Nephron progenitor cell (in vitro differentiated cells): Measurements from ENCODE around the gene IGSF9B.

Experiments
- DNase-seq: peaks from one replicate; pipeline ENCODE4 v3.0.0; 2021
- H3K27ac Mint-ChIP-seq: 2 replicates; pipeline ENCODE4 v1.8.0; 2021; ENCODE audit warnings: mild to moderate bottlenecking, moderate library complexity, mixed read lengths
- H3K27me3 Mint-ChIP-seq: 2 replicates; pipeline ENCODE4 v1.8.0; 2021; ENCODE audit warnings: mild to moderate bottlenecking, low read depth, mixed read lengths; ENCODE audit not compliant: poor library complexity
- H3K36me3 Mint-ChIP-seq: 2 replicates; pipeline ENCODE4 v1.8.0; 2021; ENCODE audit warnings: low read depth, mixed read lengths
- H3K4me1 Mint-ChIP-seq: 2 replicates; pipeline ENCODE4 v1.8.0; 2021; ENCODE audit warnings: mixed read lengths
- H3K4me3 Mint-ChIP-seq: 2 replicates; pipeline ENCODE4 v1.8.0; 2021; ENCODE audit warnings: mild to moderate bottlenecking, moderate library complexity, mixed read lengths
- H3K9me3 Mint-ChIP-seq: 2 replicates; pipeline ENCODE4 v1.8.0; 2021; ENCODE audit warnings: mild to moderate bottlenecking, moderate library complexity, mixed read lengths
- CTCF ChIP-seq: fragments of 200-600 bp; sonication (generic); IDR thresholded peaks from 2 replicates; pipeline ENCODE4 v1.5.0; 2021; ENCODE audit warnings: antibody characterized with exemption

Gene IGSF9B

GRCh38 chr11:133955081-133955891, 1.5 kb downstream of the IGSF9B start:
- no peak for DNase-seq
- Mint-ChIP-seq H3K4me1 (peaks cover 64% of the 10 kb centered on the region), H3K4me3 (peak overlapping the region; percentile 83), H3K9me3 (no peaks in the 10 kb centered on the region), H3K36me3 (no peaks in the 10 kb centered on the region), H3K27ac (no peak overlapping the region), H3K27me3 (peaks cover 63% of the 10 kb centered on the region)
- TF ChIP-seq CTCF: no peak

GRCh38 chr11:133953999-133954398, 2.8 kb downstream of the IGSF9B start:
- H3K27ac Mint-ChIP-seq: no peak overlapping the region
- no peaks in the 10 kb centered on the region for H3K36me3 Mint-ChIP-seq
- H3K4me1 Mint-ChIP-seq: peaks cover 77% of the 10 kb centered on the region
- peak overlapping the region; percentile 83 for H3K4me3 Mint-ChIP-seq
- peaks cover 60% of the 10 kb centered on the region for H3K27me3 Mint-ChIP-seq
- DNase-seq: no peak
- no peaks in the 10 kb centered on the region for H3K9me3 Mint-ChIP-seq
- TF ChIP-seq CTCF: no peak

- Mint-ChIP-seq H3K4me3 (peak overlapping the region; percentile 83), H3K27ac (peak overlapping the region; percentile 5)
Observed at GRCh38 chr11:133953547-133953946, 3.2 kb downstream of the IGSF9B start.

GRCh38 chr11:133952199-133953190, 4.3 kb downstream of the IGSF9B start:
- Mint-ChIP-seq H3K36me3 (no peaks in the 10 kb centered on the region), H3K4me1 (peaks cover 86% of the 10 kb centered on the region), H3K9me3 (no peaks in the 10 kb centered on the region), H3K27ac (no peak overlapping the region), H3K27me3 (peaks cover 53% of the 10 kb centered on the region), H3K4me3 (peak overlapping the region; percentile 83)
- TF ChIP-seq CTCF: no peak
- DNase-seq: no peak

More at GRCh38 chr11:133953547-133953946, 3.2 kb downstream of the IGSF9B start:
- H3K9me3 Mint-ChIP-seq: no peaks in the 10 kb centered on the region
- peaks cover 60% of the 10 kb centered on the region for H3K27me3 Mint-ChIP-seq
- DNase-seq: no peak
- H3K36me3 Mint-ChIP-seq: no peaks in the 10 kb centered on the region
- H3K4me1 Mint-ChIP-seq: peaks cover 81% of the 10 kb centered on the region
- TF ChIP-seq CTCF: no peak

GRCh38 chr11:133951327-133952198, 5.2 kb downstream of the IGSF9B start:
- H3K36me3 Mint-ChIP-seq: no peaks in the 10 kb centered on the region
- TF ChIP-seq CTCF: no peak
- H3K4me3 Mint-ChIP-seq: peak overlapping the region; percentile 83
- H3K9me3 Mint-ChIP-seq: no peaks in the 10 kb centered on the region
- H3K4me1 Mint-ChIP-seq: peaks cover 91% of the 10 kb centered on the region
- peaks cover 50% of the 10 kb centered on the region for H3K27me3 Mint-ChIP-seq
- H3K27ac Mint-ChIP-seq: peak overlapping the region; percentile 88
- peak; percentile 67 for DNase-seq
